Measurements from ENCODE around the gene MMP20. TPM values are rescaled to one million over a fixed set of nuclear protein-coding genes. Genes with fewer than 3 reads are reported as not detected.
"Not testable (repeated sequence)": the region's sequence is repeated elsewhere in the genome, so short reads cannot be mapped to it uniquely, and the experiment has no call there.

Gene MMP20
- total and polyA plus RNA-seq, 11 donors = not detected

- Histone ChIP-seq H3K9me3 (no peaks in the 10 kb centered on the region), H3K4me1 (no peaks in the 10 kb centered on the region), H3K4me3 (no peak overlapping the region), H3K36me3 (no peaks in the 10 kb centered on the region), H3K27me3 (peaks cover 0 to 12% (median 0%) of the 10 kb centered on the region in 9 donors), H3K27ac (no peak overlapping the region)
- no peak for DNase-seq
- WGBS, 4 donors = 48 to 62% (median 55%) methylated on average over 10 to 11 of the region's 11 CpGs
- no peak for ATAC-seq
- TF ChIP-seq POLR2A (IDR thresholded peaks at IDR 0.05) (no peak), CTCF (IDR thresholded peaks at IDR 0.05) (no peak)
- intact Hi-C loops (cut with DNase I) = no loop called here
These were observed 5.7 kb upstream of the MMP20 start for GRCh38 chr11:102630598-102631448.

DNA sequence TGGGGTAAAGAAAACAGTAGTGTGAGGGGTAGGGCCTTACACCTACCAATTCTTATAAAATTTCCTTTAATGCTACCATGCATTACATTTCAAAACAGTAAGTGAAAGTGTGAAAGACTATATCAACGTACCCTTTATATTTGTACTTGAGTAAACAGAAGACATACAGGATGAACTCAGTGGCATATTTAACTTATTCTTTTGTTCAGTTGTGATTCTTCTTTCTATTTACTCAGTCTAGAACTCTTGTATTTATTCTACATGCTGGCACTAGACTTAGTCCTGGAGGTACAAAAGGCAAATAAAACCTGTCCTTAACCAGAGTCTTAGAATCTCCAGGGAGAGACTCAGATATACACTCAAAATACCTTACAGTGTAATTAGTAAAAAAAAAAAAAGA is 4.8 kb upstream of the MMP20 start:
- intact Hi-C loops (cut with DNase I); DNase-seq; ATAC-seq; H3K27ac ChIP-seq; H3K9me3 ChIP-seq; H3K4me1 ChIP-seq; H3K4me3 ChIP-seq; H3K36me3 ChIP-seq: not testable (repeated sequence)
- peaks cover 0 to 12% (median 0%) of the 10 kb centered on the region in 9 donors for H3K27me3 ChIP-seq
- 73 to 84% (median 83%) methylated on average over 1 of the region's 1 CpG for WGBS, 4 donors

DNA sequence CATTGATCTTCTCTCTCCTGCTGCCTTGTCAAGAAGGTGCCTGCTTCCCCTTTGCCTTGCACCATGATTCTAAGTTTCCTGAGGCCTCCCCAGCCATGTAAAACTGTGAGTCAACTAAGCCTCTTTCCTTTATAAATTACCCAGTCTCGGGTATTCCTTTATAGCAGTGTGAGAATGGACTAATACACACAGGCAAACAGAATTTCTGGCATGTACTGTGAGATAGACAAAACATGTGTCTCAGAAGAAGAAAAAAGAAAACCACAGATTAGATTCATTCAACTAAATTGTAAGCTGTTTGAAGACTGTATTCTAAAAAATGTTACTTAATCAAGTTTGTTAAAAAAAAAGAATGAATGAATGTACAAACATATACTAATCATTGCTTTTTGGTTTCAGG is 1.5 kb upstream of the MMP20 start:
- ATAC-seq (no peak), DNase-seq (no peak)
- no peaks in the 10 kb centered on the region for H3K36me3 ChIP-seq
- intact Hi-C loops (cut with DNase I) = no loop called here
- H3K4me3 ChIP-seq = no peak overlapping the region
- WGBS, 4 donors = 56 to 74% (median 65%) methylated on average over 1 of the region's 1 CpG
- peaks cover 0 to 12% (median 0%) of the 10 kb centered on the region in 9 donors for H3K27me3 ChIP-seq
- TF ChIP-seq POLR2A (IDR thresholded peaks at IDR 0.05) (no peak), CTCF (IDR thresholded peaks at IDR 0.05) (no peak)
- no peak overlapping the region for H3K27ac ChIP-seq
- no peaks in the 10 kb centered on the region for H3K4me1 ChIP-seq
- no peaks in the 10 kb centered on the region for H3K9me3 ChIP-seq

DNA sequence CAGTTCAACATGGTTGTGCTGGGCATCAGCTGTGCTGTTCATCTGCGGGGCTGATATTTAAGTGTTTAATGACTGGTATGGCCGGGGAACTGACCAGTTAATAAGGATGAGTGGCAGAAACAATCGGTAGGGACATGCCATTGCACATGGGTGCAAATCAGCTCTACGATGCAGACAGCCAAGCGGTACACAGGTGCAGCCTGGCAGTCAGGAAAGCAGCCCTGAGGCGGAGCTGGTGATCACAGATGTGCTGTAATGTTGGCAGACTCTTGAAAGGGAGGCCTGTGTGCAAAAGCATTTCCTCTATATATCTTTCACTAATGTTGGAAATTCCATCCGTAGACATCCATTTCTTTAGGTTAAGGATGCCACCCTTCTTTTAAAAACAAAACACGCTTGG is 1.1 kb downstream of the MMP20 start:
- ATAC-seq = no peak
- TF ChIP-seq POLR2A (IDR thresholded peaks at IDR 0.05) (no peak), CTCF (IDR thresholded peaks at IDR 0.05) (no peak)
- H3K27ac ChIP-seq = no peak overlapping the region
- H3K27me3 ChIP-seq = peaks cover 0 to 12% (median 0%) of the 10 kb centered on the region in 9 donors
- no peak for DNase-seq
- H3K36me3 ChIP-seq = no peaks in the 10 kb centered on the region
- intact Hi-C loops (cut with DNase I) = no loop called here
- 80 to 91% (median 87%) methylated on average over 8 of the region's 8 CpGs for WGBS, 4 donors
- H3K4me1 ChIP-seq = no peaks in the 10 kb centered on the region
- no peak overlapping the region for H3K4me3 ChIP-seq
- H3K9me3 ChIP-seq = no peaks in the 10 kb centered on the region

All from heart left ventricle (tissue), 16 donors.